ENCODE data around the gene CLBA1. TPM values are rescaled to one million over a fixed set of nuclear protein-coding genes. Genes with fewer than 3 reads are reported as not detected.

The CLBA1 gene
- total RNA-seq, 4 donors from 2014 or later = 2.2 to 11.7 (median 6.5) TPM

GRCh38 chr14:105021656-105022275 is 36.2 kb downstream of the CLBA1 start:
- intact Hi-C loops (cut with DNase I; ENCODE audit: low total_unique reads) = no loop called here
- peak overlapping the region; percentile 48 for H3K4me3 ChIP-seq (ENCODE audit: low read depth, poor library complexity, severe bottlenecking)
- no peak for TF ChIP-seq CTCF (IDR thresholded peaks at IDR 0.05)
- DNase-seq (ENCODE audit: low spot score in 2 of 2) = no peak
- 11 to 12% methylated on average over 20 of the region's 20 CpGs for WGBS, 2 donors

GRCh38 chr14:105022276-105022670 is 36.7 kb downstream of the CLBA1 start:
- WGBS, 2 donors = 85 to 89% methylated on average over 2 of the region's 2 CpGs
- TF ChIP-seq POLR2A (IDR thresholded peaks at IDR 0.05) (no peak), CTCF (IDR thresholded peaks at IDR 0.05) (no peak)
- H3K4me3 ChIP-seq (ENCODE audit: low read depth, poor library complexity, severe bottlenecking) = no peak overlapping the region
- intact Hi-C loops (cut with DNase I; ENCODE audit: low total_unique reads) = no loop called here
- DNase-seq (ENCODE audit: low spot score in 2 of 2) = no peak

GRCh38 chr14:105023144-105023543 is 37.6 kb downstream of the CLBA1 start:
- DNase-seq (ENCODE audit: low spot score in 2 of 2) = no peak
- WGBS, 2 donors = 68 to 81% methylated on average over 11 of the region's 11 CpGs
- TF ChIP-seq CTCF (IDR thresholded peaks at IDR 0.05) (no peak), POLR2A (IDR thresholded peaks at IDR 0.05) (no peak)
- no peak overlapping the region for H3K4me3 ChIP-seq (ENCODE audit: low read depth, poor library complexity, severe bottlenecking)
- intact Hi-C loops (cut with DNase I; ENCODE audit: low total_unique reads) = no loop called here

- DNase-seq (ENCODE audit: low spot score in 2 of 2) = no peak
- TF ChIP-seq POLR2A (IDR thresholded peaks at IDR 0.05) = no peak
- TF ChIP-seq CTCF (IDR thresholded peaks at IDR 0.05) = no peak
- 76 to 78% methylated on average over 4 of the region's 4 CpGs for WGBS, 2 donors
- intact Hi-C loops (cut with DNase I; ENCODE audit: low total_unique reads) = no loop called here
- H3K4me3 ChIP-seq (ENCODE audit: low read depth, poor library complexity, severe bottlenecking) = no peak overlapping the region
These were observed 38.3 kb downstream of the CLBA1 start for GRCh38 chr14:105023791-105024480.

- TF ChIP-seq POLR2A (IDR thresholded peaks at IDR 0.05) = no peak
These were observed 39.8 kb downstream of the CLBA1 start for GRCh38 chr14:105025429-105025828.

GRCh38 chr14:105026033-105026785 is 40.6 kb downstream of the CLBA1 start:
- TF ChIP-seq CTCF (IDR thresholded peaks at IDR 0.05) (no peak), POLR2A (IDR thresholded peaks at IDR 0.05) (no peak)
- WGBS, 2 donors = 91% methylated on average over 16 of the region's 16 CpGs
- intact Hi-C loops (cut with DNase I; ENCODE audit: low total_unique reads) = no loop called here
- no peak for DNase-seq (ENCODE audit: low spot score in 2 of 2)
- H3K4me3 ChIP-seq (ENCODE audit: low read depth, poor library complexity, severe bottlenecking) = no peak overlapping the region

More at GRCh38 chr14:105025429-105025828, 39.8 kb downstream of the CLBA1 start:
- 92 to 96% methylated on average over 6 of the region's 6 CpGs for WGBS, 2 donors
- no peak for DNase-seq (ENCODE audit: low spot score in 2 of 2)
- intact Hi-C loops (cut with DNase I; ENCODE audit: low total_unique reads) = no loop called here
- no peak overlapping the region for H3K4me3 ChIP-seq (ENCODE audit: low read depth, poor library complexity, severe bottlenecking)

Data from lower leg skin (tissue), 4 donors.